H1 (cell line): ENCODE results near the gene TAC4. TPM values are rescaled to one million over a fixed set of nuclear protein-coding genes. Genes with fewer than 3 reads are reported as not detected.

Source experiments
- CTCF ChIA-PET: fragments of 300-600 bp; sonication (Branson Sonifier 250); formaldehyde crosslinking; loops from one replicate; lab custom pipeline; 2021; ENCODE audit not compliant: partially characterized antibody; lab: Charles Lee
- POLR2A ChIA-PET: fragments of 300-600 bp; sonication (Branson Sonifier 250); formaldehyde crosslinking; loops from one replicate; lab custom pipeline; 2021; ENCODE audit warnings: inconsistent platforms; ENCODE audit not compliant: partially characterized antibody; lab: Charles Lee
- DNase-seq, 2 experiments: peaks; one replicate each; pipeline versions ENCODE4 v3.0.0 to v3.0.0-alpha.2; 2010 to 2022; ENCODE audit warnings: low spot score in 2 of 2, low read depth in 1 of 2, mixed read lengths in 1 of 2
- FAIRE-seq: peaks from 2 replicates; lab custom pipeline; 2011; peaks lifted over from hg19 to GRCh38; lab: Jason Lieb, UNC
- H2AFZ ChIP-seq: 2 replicates; pipeline ENCODE4 v1.8.1; 2012; ENCODE audit warnings: low read length, inconsistent platforms
- H2AK5ac ChIP-seq: 2 replicates; pipeline ENCODE4 v1.6.1; 2013; ENCODE audit warnings: low read depth, low read length
- H2BK120ac ChIP-seq: replicated peaks from 2 replicates; pipeline ENCODE3; 2013; ENCODE audit warnings: low read depth, low read length, inconsistent platforms
- H2BK12ac ChIP-seq: 2 replicates; pipeline ENCODE4 v1.6.1; 2013; ENCODE audit warnings: low read depth, low read length
- H2BK15ac ChIP-seq: 2 replicates; pipeline ENCODE4 v1.6.1; 2013; ENCODE audit warnings: low read length
- H2BK20ac ChIP-seq: 2 replicates; pipeline ENCODE4 v1.6.1; 2013; ENCODE audit warnings: low read length
- H2BK5ac ChIP-seq: 2 replicates; pipeline ENCODE4 v1.6.1; 2013; ENCODE audit warnings: low read depth, low read length
- H3K14ac ChIP-seq: 2 replicates; pipeline ENCODE4 v1.6.1; 2013; ENCODE audit warnings: inconsistent platforms; ENCODE audit not compliant: insufficient read length
- H3K18ac ChIP-seq: 2 replicates; pipeline ENCODE4 v1.6.1; 2013; ENCODE audit warnings: low read length; ENCODE audit errors: extremely low read depth
- H3K23ac ChIP-seq: 2 replicates; pipeline ENCODE4 v1.6.1; 2013; ENCODE audit warnings: inconsistent platforms; ENCODE audit not compliant: insufficient read length
- H3K23me2 ChIP-seq: 2 replicates; pipeline ENCODE4 v1.6.1; 2013; ENCODE audit warnings: low read depth, low read length
- H3K27ac ChIP-seq: 2 replicates; pipeline ENCODE4 v1.6.1; 2011; ENCODE audit warnings: low read depth, low read length, inconsistent platforms
- H3K27me3 ChIP-seq, 4 experiments: replicated peaks in 1 of 4; 1 replicate in 1 of 4; 2 replicates in 3 of 4; pipeline versions ENCODE4 v1.6.1 to v1.8.1; 2011 to 2013; ENCODE audit warnings: low read length in 3 of 4, mild to moderate bottlenecking in 3 of 4, inconsistent platforms in 2 of 4, mixed read lengths in 2 of 4, moderate library complexity in 1 of 4; ENCODE audit not compliant: control insufficient read depth in 3 of 4, insufficient read depth in 3 of 4; ENCODE audit errors: extremely low read depth in 1 of 4
- H3K36me3 ChIP-seq, 4 experiments: 2 replicates each; pipeline versions ENCODE4 v1.6.1 to v1.8.1; 2011 to 2013; ENCODE audit warnings: mild to moderate bottlenecking in 4 of 4, low read length in 3 of 4, moderate library complexity in 2 of 4, control low read depth in 1 of 4, inconsistent platforms in 1 of 4; ENCODE audit not compliant: insufficient read depth in 4 of 4, control insufficient read depth in 2 of 4
- H3K4ac ChIP-seq: replicated peaks from 2 replicates; pipeline ENCODE3; 2013; ENCODE audit warnings: low read length, low read depth, mixed read lengths, inconsistent platforms; ENCODE audit not compliant: insufficient read length
- H3K4me1 ChIP-seq, 4 experiments: replicated peaks in 1 of 4; 1 replicate in 1 of 4; 2 replicates in 3 of 4; pipeline versions ENCODE4 v1.6.1 to v1.8.1; 2011 to 2013; ENCODE audit warnings: low read length in 3 of 4, inconsistent platforms in 2 of 4, mixed read lengths in 1 of 4; ENCODE audit not compliant: insufficient read depth in 4 of 4, control insufficient read depth in 3 of 4
- H3K4me2 ChIP-seq, 2 experiments: 2 replicates each; pipeline versions ENCODE4 v1.6.1 to v1.8.1; 2011 to 2013; ENCODE audit warnings: low read depth in 2 of 2, low read length in 2 of 2, control low read depth in 1 of 2, inconsistent platforms in 1 of 2, mild to moderate bottlenecking in 1 of 2; ENCODE audit not compliant: insufficient read depth in 1 of 2
- H3K4me3 ChIP-seq, 4 experiments: fragments of 200-600, 300-600 bp in 1 of 4; sonication (generic), shearing (Covaris generic), sonication (Bioruptor Twin) in 1 of 4; 2 replicates each; pipeline versions ENCODE4 v1.5.1 to v1.8.1; 2011 to 2016; ENCODE audit warnings: low read length in 4 of 4, low read depth in 3 of 4, control low read depth in 2 of 4, inconsistent platforms in 2 of 4, mild to moderate bottlenecking in 2 of 4, mixed read lengths in 1 of 4, moderate library complexity in 1 of 4; ENCODE audit not compliant: insufficient read depth in 2 of 4; ENCODE audit errors: extremely low read depth in 1 of 4
- H3K56ac ChIP-seq: replicated peaks from 2 replicates; pipeline ENCODE3; 2013; ENCODE audit warnings: low read depth, mild to moderate bottlenecking, mixed read lengths, low read length, inconsistent platforms; ENCODE audit not compliant: insufficient read length
- H3K79me1 ChIP-seq: 2 replicates; pipeline ENCODE4 v1.6.1; 2013; ENCODE audit warnings: low read depth, low read length, control low read depth
- H3K79me2 ChIP-seq, 2 experiments: 2 replicates each; pipeline versions ENCODE4 v1.6.1 to v1.8.1; 2012 to 2013; ENCODE audit warnings: low read length in 2 of 2, mild to moderate bottlenecking in 2 of 2, inconsistent platforms in 1 of 2; ENCODE audit not compliant: insufficient read depth in 2 of 2, control insufficient read depth in 1 of 2
- H3K9ac ChIP-seq, 4 experiments: replicated peaks in 1 of 4; 1 replicate in 1 of 4; 2 replicates in 3 of 4; pipeline versions ENCODE4 v1.6.1 to v1.8.1; 2011 to 2013; ENCODE audit warnings: low read depth in 3 of 4, low read length in 3 of 4, control low read depth in 2 of 4, mild to moderate bottlenecking in 2 of 4, moderate library complexity in 2 of 4, inconsistent platforms in 1 of 4; ENCODE audit errors: extremely low read depth in 1 of 4
- H3K9me3 ChIP-seq, 2 experiments: 2 replicates each; pipeline versions ENCODE4 v1.6.1 to v1.8.1; 2012 to 2013; ENCODE audit warnings: mild to moderate bottlenecking in 2 of 2, moderate library complexity in 2 of 2, control low read depth in 1 of 2, inconsistent platforms in 1 of 2, low read depth in 1 of 2, low read length in 1 of 2, mixed read lengths in 1 of 2; ENCODE audit not compliant: insufficient read depth in 2 of 2
- H4K20me1 ChIP-seq, 2 experiments: replicated peaks in 1 of 2; 2 replicates each; pipeline versions ENCODE3 to v1.8.1; 2011 to 2013; ENCODE audit warnings: inconsistent platforms in 2 of 2, low read length in 2 of 2, mild to moderate bottlenecking in 1 of 2; ENCODE audit not compliant: insufficient read depth in 2 of 2, control insufficient read depth in 1 of 2
- H4K5ac ChIP-seq: 2 replicates; pipeline ENCODE4 v1.6.1; 2013; ENCODE audit warnings: low read length, low read depth, mixed read lengths, inconsistent platforms; ENCODE audit not compliant: insufficient read length
- H4K8ac ChIP-seq: 2 replicates; pipeline ENCODE4 v1.8.0; 2013; ENCODE audit warnings: mild to moderate bottlenecking, moderate library complexity, low read length, inconsistent platforms; ENCODE audit not compliant: insufficient read depth; ENCODE audit errors: extremely low read depth
- H4K91ac ChIP-seq: replicated peaks from 2 replicates; pipeline ENCODE3; 2013; ENCODE audit warnings: low read length, mixed read lengths, inconsistent platforms; ENCODE audit not compliant: insufficient read length
- RBBP5 ChIP-seq: IDR thresholded peaks from 2 replicates; pipeline ENCODE4 v1.7.1; 2012; ENCODE audit warnings: low read depth, mild to moderate bottlenecking, inconsistent platforms, low read length, moderate library complexity, borderline replicate concordance
- TBP ChIP-seq: IDR thresholded peaks from 2 replicates; pipeline ENCODE4 v1.6.1; 2011; ENCODE audit warnings: low read depth, low read length, improper control_type of control experiment
- WGBS, 2 experiments: shearing (Covaris generic) in 1 of 2; methylation state at CpG; one replicate each; pipeline versions ENCODE4 v1.1.6 to v1.1.7; 2013 to 2015; ENCODE audit warnings: low lambda C conversion rate in 2 of 2, mixed read lengths in 2 of 2, inconsistent platforms in 1 of 2, low coverage in 1 of 2, missing lambda C conversion rate in 1 of 2; ENCODE audit not compliant: insufficient replicate concordance in 2 of 2, insufficient coverage in 1 of 2, insufficient read length in 1 of 2; ENCODE audit errors: extremely low coverage in 1 of 2, missing lambda C conversion rate in 1 of 2; 5-methylcytosine and 5-hydroxymethylcytosine counted together
- polyA plus RNA-seq, 7 experiments: library from polyadenylated mRNA; depleted of rRNA in 3 of 7; stranded (reverse) in 5 of 7; unstranded in 2 of 7; fragments of >200 nt in 5 of 7; fragments of 200-250 nt in 2 of 7; gene quantifications; 1 replicate in 5 of 7; 2 replicates in 1 of 7; 4 replicates in 1 of 7; pipeline versions ENCODE4 v1.2.1 to v1.2.3, GENCODE V29; 2011 to 2013; ENCODE audit warnings: missing spikeins in 2 of 7, mixed read lengths in 2 of 7
- total RNA-seq: library from RNA; stranded (reverse); fragmentation: NEBNext Ultra II Directional; extraction: Animal tissue kit (Norgen Biotek cat#: 25700); gene quantifications from 2 replicates; pipeline ENCODE4 v1.2.1, GENCODE V29; 2021

Gene TAC4
- total and polyA plus RNA-seq, 2 of the 8 experiments (the other 6 are each of a cell fraction or from before 2014, with no cell fraction given), result 0.15 TPM; not detected in 1

GRCh38 chr17:49866019-49866380, 18.1 kb upstream of the TAC4 start:
- Histone ChIP-seq H3K36me3 (no peaks in the 10 kb centered on the region), H3K4me2 (peak overlapping the region; percentile 32 to 62), H3K27me3 (peaks cover 0 to 2% (median 0%) of the 10 kb centered on the region in 4 experiments; a peak in 1 of 7 replicates), H2BK120ac (no peak overlapping the region), H3K79me1 (no peaks in the 10 kb centered on the region), H2AK5ac (no peak overlapping the region), H2BK20ac (peak overlapping the region; percentile 98; the same call in 1 of the 2 replicates), H4K91ac (no peak overlapping the region), H3K9me3 (no peaks in the 10 kb centered on the region), H3K14ac (no peak overlapping the region)
- TF ChIP-seq RBBP5, result no peak
- TF ChIP-seq TBP, result 0 out of 2 replicates have a peak, but pooled peaks have one; percentile 40
- TF ChIP-seq, all 59 proteins: peak for 1
- no peak overlapping the region for H3K9ac ChIP-seq
- 20% methylated on average over 1 of the region's 1 CpG; no CpG with 5 or more reads in 1 of the 2 experiments for WGBS, 2 experiments
- CTCF ChIA-PET, result interaction anchor here (0.7 to 26.5 kb wide), 9 partner anchors 10 to 214 kb away, joined by 3 to 547 read pairs (median 5); partner anchors contain the start of gene DLX3
- FAIRE-seq (no peak), DNase-seq (no peak)
- no peaks in the 10 kb centered on the region for H3K79me2 ChIP-seq
- H4K8ac ChIP-seq, result no peak overlapping the region
- H2BK5ac ChIP-seq, result peak overlapping the region; percentile 80
- peaks cover 0 to 30% (median 24%) of the 10 kb centered on the region in 4 experiments; a peak in 6 of 7 replicates for H3K4me1 ChIP-seq
- peak overlapping the region; percentile 44; the same call in 1 of the 2 replicates for H3K18ac ChIP-seq
- no peak overlapping the region for H2BK15ac ChIP-seq
- no peak overlapping the region for H3K56ac ChIP-seq
- POLR2A ChIA-PET, result interaction anchor here (0.7 to 1.7 kb wide), 8 partner anchors 8 to 162 kb away, joined by 3 to 9 read pairs (median 5); no protein-coding TSS in a partner anchor
- no peak overlapping the region for H3K4ac ChIP-seq
- peak overlapping the region; percentile 48 for H4K5ac ChIP-seq
- no peaks in the 10 kb centered on the region for H4K20me1 ChIP-seq
- peaks cover 5% of the 10 kb centered on the region; the same call in 1 of the 2 replicates for H3K23me2 ChIP-seq
- H2BK12ac ChIP-seq, result no peak overlapping the region; the same call in 1 of the 2 replicates
- no peak overlapping the region; a peak in 1 of 8 replicates for H3K4me3 ChIP-seq
- H3K27ac ChIP-seq, result no peak overlapping the region
- no peak overlapping the region for H2AFZ ChIP-seq
- H3K23ac ChIP-seq, result no peak overlapping the region
